Liver (tissue), 10 donors: ENCODE data around the gene VAMP4. TPM values are rescaled to one million over a fixed set of nuclear protein-coding genes. Genes with fewer than 3 reads are reported as not detected.

Source experiments
- DNase-seq: peaks from one replicate; pipeline ENCODE4 v3.0.0-alpha.2; 2017; ENCODE audit warnings: low spot score
- H3K27ac ChIP-seq, 2 donors: one replicate each; pipeline ENCODE4 v1.7.0; 2013; ENCODE audit warnings: inconsistent platforms in 2 of 2, low read length in 2 of 2, control low read depth in 1 of 2, low read depth in 1 of 2, mild to moderate bottlenecking in 1 of 2
- H3K27me3 ChIP-seq, 4 donors: one replicate each; pipeline versions ENCODE4 v1.6.1 to v1.7.0; 2013; ENCODE audit warnings: low read length in 3 of 4, inconsistent platforms in 1 of 4, mild to moderate bottlenecking in 1 of 4, moderate library complexity in 1 of 4; ENCODE audit not compliant: control insufficient read depth in 4 of 4, insufficient read depth in 4 of 4
- H3K36me3 ChIP-seq, 4 donors: one replicate each; pipeline versions ENCODE4 v1.6.1 to v1.7.0; 2013; ENCODE audit warnings: low read length in 3 of 4, mild to moderate bottlenecking in 3 of 4, low read depth in 1 of 4, moderate library complexity in 1 of 4; ENCODE audit not compliant: control insufficient read depth in 4 of 4, insufficient read depth in 3 of 4
- H3K4me1 ChIP-seq, 4 donors: one replicate each; pipeline versions ENCODE4 v1.6.1 to v1.7.0; 2013; ENCODE audit warnings: low read length in 3 of 4, mild to moderate bottlenecking in 3 of 4, moderate library complexity in 1 of 4; ENCODE audit not compliant: control insufficient read depth in 4 of 4, insufficient read depth in 4 of 4
- H3K4me3 ChIP-seq, 3 donors: one replicate each; pipeline versions ENCODE4 v1.6.1 to v1.7.0; 2013; ENCODE audit warnings: low read length in 3 of 3, control low read depth in 1 of 3, low read depth in 1 of 3, mild to moderate bottlenecking in 1 of 3
- H3K9ac ChIP-seq, 2 donors: one replicate each; pipeline ENCODE4 v1.7.0; 2013; ENCODE audit warnings: low read length in 2 of 2, mild to moderate bottlenecking in 2 of 2, moderate library complexity in 2 of 2, control low read depth in 1 of 2, low read depth in 1 of 2
- H3K9me3 ChIP-seq, 4 donors: one replicate each; pipeline versions ENCODE4 v1.6.1 to v1.7.0; 2013; ENCODE audit warnings: low read length in 3 of 4; ENCODE audit not compliant: control insufficient read depth in 4 of 4
- ATF3 ChIP-seq: IDR thresholded peaks from 2 replicates; pipeline ENCODE4 v1.6.1; 2016; ENCODE audit warnings: antibody characterized with exemption
- CTCF ChIP-seq: fragments of 150-350 bp; IDR thresholded peaks from 2 replicates; pipeline ENCODE4 v1.5.1; 2017; ENCODE audit warnings: improper control_type of control experiment, low read depth, low read length; ENCODE audit not compliant: missing input control
- FOXA1 ChIP-seq: IDR thresholded peaks from 2 replicates; pipeline ENCODE4 v1.6.1; 2016; ENCODE audit warnings: antibody characterized with exemption
- REST ChIP-seq: IDR thresholded peaks from 2 replicates; pipeline ENCODE4 v1.6.1; 2016; ENCODE audit warnings: antibody characterized with exemption, mild to moderate bottlenecking
- ZBTB33 ChIP-seq: IDR thresholded peaks from 2 replicates; pipeline ENCODE4 v1.6.1; 2016; ENCODE audit warnings: antibody characterized with exemption
- WGBS: extraction: QIAGEN DNeasy Blood & Tissue Kit; methylation state at CpG from one replicate; pipeline ENCODE4 v1.1.7; 2013; 5-methylcytosine and 5-hydroxymethylcytosine counted together
- polyA plus RNA-seq, 2 donors: library from polyadenylated mRNA; stranded (reverse) in 1 of 2; unstranded in 1 of 2; fragments of 200-250 nt in 1 of 2; fragments of >200 nt in 1 of 2; fragmentation: Nextera tagmentation in 1 of 2; extraction: Ambion mirVana in 1 of 2; gene quantifications; one replicate each; pipeline versions ENCODE4 v1.2.1 to v1.2.3, GENCODE V29; 2013 to 2015
- small RNA-seq: library from RNA; depleted of rRNA; stranded (forward); fragments of <200 nt; gene quantifications from one replicate; pipeline ENCODE3, GENCODE V24; 2014
- total RNA-seq, 2 donors: library from RNA; depleted of rRNA; stranded (reverse); fragments of >200 nt; gene quantifications; one replicate each; pipeline ENCODE4 v1.2.3, GENCODE V29; 2014
- donor health status: healthy.
- donor health status: healthy.
- donor health status: healthy.
- donor health status: healthy.
- donor health status: healthy.

VAMP4 gene
- total and polyA plus RNA-seq, 4 donors, result 4.0 to 6.1 (median 4.8) TPM

- Histone ChIP-seq H3K27me3 (no peaks in the 10 kb centered on the region), H3K4me3 (no peak within 1 kb of the TSS), H3K4me1 (peaks cover 4 to 19% (median 15%) of the 10 kb centered on the region in 4 donors), H3K9ac (no peak within 1 kb of the TSS), H3K36me3 (no peaks in the 10 kb centered on the region), H3K9me3 (no peaks in the 10 kb centered on the region), H3K27ac (peak within 1 kb of the TSS; percentile 85 to 94)
- 83% methylated on average over 8 of the region's 8 CpGs for WGBS
- no peak for TF ChIP-seq REST
- no peak for TF ChIP-seq ZBTB33
- no peak for TF ChIP-seq ATF3
- TF ChIP-seq CTCF, result no peak
- no peak for TF ChIP-seq FOXA1
- DNase-seq, result no peak
Observed at GRCh38 chr1:171652234-171652822, 89.5 kb downstream of the VAMP4 start, which contains the start of gene MYOC. MYOC (minus strand) TSS chr1:171652688; CDS start chr1:171652611, 77 bp downstream.

Small RNA genes lying within 50 kb of the gene (small RNA-seq; reads per million reads assigned to genes)
- not detected for gene RF00601

Other genes with a start within 250 kb of the VAMP4 start
- gene MYOCOS, start 119.8 kb downstream of the VAMP4 start, total RNA-seq, result under 1 TPM in 1 of 2 donors, not detected in 1; 0.08 TPM
- gene MYOCOS, start 119.8 kb downstream of the VAMP4 start, polyA plus RNA-seq, result not detected
- under 1 TPM in 1 of 2 donors, not detected in 1; 0.17 TPM for gene MYOC, start 89.4 kb downstream of the VAMP4 start, total RNA-seq
- under 1 TPM in 1 of 2 donors, not detected in 1; 0.18 TPM for gene MYOC, start 89.4 kb downstream of the VAMP4 start, polyA plus RNA-seq
- 10 to 100 TPM; 15.4 to 16.1 TPM for gene METTL13, start 39.6 kb upstream of the VAMP4 start, total RNA-seq
- gene METTL13, start 39.6 kb upstream of the VAMP4 start, polyA plus RNA-seq, result 10 to 100 TPM; 10.5 to 11.4 TPM
- gene DNM3, start 99.4 kb upstream of the VAMP4 start, total RNA-seq, result 1 to 10 TPM; 1.3 to 3.2 TPM
- gene DNM3, start 99.4 kb upstream of the VAMP4 start, polyA plus RNA-seq, result under 1 TPM; 0.08 to 0.82 TPM